Peyer's patch (tissue), 4 donors: ENCODE measurements around the gene PLCD1. TPM values are rescaled to one million over a fixed set of nuclear protein-coding genes. Genes with fewer than 3 reads are reported as not detected.
"Not testable (repeated sequence)": the region's sequence is repeated elsewhere in the genome, so short reads cannot be mapped to it uniquely, and the experiment has no call there.

ENCODE experiments used
- DNase-seq, 3 donors: peaks; one replicate each; pipeline ENCODE4 v3.0.0-alpha.2; 2017 to 2019
- H3K27ac ChIP-seq, 4 donors: fragments of 200-600 bp; sonication (generic); one replicate each; pipeline ENCODE4 v1.5.1; 2016 to 2019
- H3K27me3 ChIP-seq, 2 donors: fragments of 200-600 bp; sonication (generic); one replicate each; pipeline ENCODE4 v1.5.1; 2019
- H3K36me3 ChIP-seq, 3 donors: fragments of 200-600 bp; sonication (generic); one replicate each; pipeline ENCODE4 v1.5.1; 2016 to 2019
- H3K4me1 ChIP-seq, 4 donors: fragments of 200-600 bp; sonication (generic); one replicate each; pipeline ENCODE4 v1.5.1; 2016 to 2019
- H3K4me3 ChIP-seq, 4 donors: fragments of 200-600 bp; sonication (generic); 1 replicate in 3 of 4; 2 replicates in 1 of 4; pipeline ENCODE4 v1.5.1; 2016 to 2019; ENCODE audit warnings: mild to moderate bottlenecking in 1 of 4
- H3K9me3 ChIP-seq, 4 donors: fragments of 200-600 bp; sonication (generic); one replicate each; pipeline ENCODE4 v1.5.1; 2016 to 2019; ENCODE audit warnings: mild to moderate bottlenecking in 1 of 4
- POLR2A ChIP-seq, 2 donors: fragments of 450-650 bp; IDR thresholded peaks; one replicate each; pipeline ENCODE4 v1.5.1; 2017; ENCODE audit warnings: antibody characterized with exemption in 2 of 2, mild to moderate bottlenecking in 2 of 2, moderate library complexity in 2 of 2
- total RNA-seq, 4 donors: library from RNA; depleted of rRNA; stranded (reverse); fragments of >200 nt; gene quantifications; one replicate each; pipeline ENCODE4 v1.1.0, GENCODE V29; 2016
- TF ChIP-seq, protein P1 (sequence below), 6 experiments: fragments of 450-650 bp in 4 of 6; fragments of 200-600 bp in 2 of 6; sonication (generic) in 1 of 6; IDR thresholded peaks; one replicate each; pipeline ENCODE4 v1.5.1; 2017 to 2019; ENCODE audit warnings: antibody characterized with exemption in 6 of 6, mild to moderate bottlenecking in 3 of 6, moderate library complexity in 1 of 6

The PLCD1 gene
- total RNA-seq, 4 donors from 2014 or later: 36.6 to 47.0 (median 40.5) TPM

DNA sequence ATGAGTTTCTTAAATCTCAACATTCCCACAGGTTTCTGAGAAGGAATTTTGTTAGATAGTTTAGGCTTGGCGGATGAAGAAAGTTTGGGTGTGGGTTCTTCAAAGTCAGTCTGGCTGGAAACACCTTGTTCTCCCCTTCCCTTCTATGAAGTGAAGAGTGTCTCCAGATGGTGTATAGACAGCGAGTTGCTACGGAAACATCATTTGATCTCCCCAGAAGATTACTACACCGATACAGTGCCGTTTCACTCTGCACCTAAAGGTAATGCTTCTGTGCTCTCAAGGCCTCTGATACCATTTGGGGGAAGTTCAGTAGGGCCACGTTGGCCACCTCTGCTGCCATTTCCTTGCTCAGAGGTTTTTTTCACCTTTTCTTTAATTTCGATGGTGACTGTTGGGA, 30.1 kb upstream of the PLCD1 start:
- Histone ChIP-seq H3K27ac (no peak overlapping the region), H3K27me3 (no peaks in the 10 kb centered on the region), H3K9me3 (no peaks in the 10 kb centered on the region), H3K4me3 (no peak overlapping the region), H3K36me3 (no peaks in the 10 kb centered on the region), H3K4me1 (no peaks in the 10 kb centered on the region)
- DNase-seq: no peak
- TF ChIP-seq, protein P1, sequence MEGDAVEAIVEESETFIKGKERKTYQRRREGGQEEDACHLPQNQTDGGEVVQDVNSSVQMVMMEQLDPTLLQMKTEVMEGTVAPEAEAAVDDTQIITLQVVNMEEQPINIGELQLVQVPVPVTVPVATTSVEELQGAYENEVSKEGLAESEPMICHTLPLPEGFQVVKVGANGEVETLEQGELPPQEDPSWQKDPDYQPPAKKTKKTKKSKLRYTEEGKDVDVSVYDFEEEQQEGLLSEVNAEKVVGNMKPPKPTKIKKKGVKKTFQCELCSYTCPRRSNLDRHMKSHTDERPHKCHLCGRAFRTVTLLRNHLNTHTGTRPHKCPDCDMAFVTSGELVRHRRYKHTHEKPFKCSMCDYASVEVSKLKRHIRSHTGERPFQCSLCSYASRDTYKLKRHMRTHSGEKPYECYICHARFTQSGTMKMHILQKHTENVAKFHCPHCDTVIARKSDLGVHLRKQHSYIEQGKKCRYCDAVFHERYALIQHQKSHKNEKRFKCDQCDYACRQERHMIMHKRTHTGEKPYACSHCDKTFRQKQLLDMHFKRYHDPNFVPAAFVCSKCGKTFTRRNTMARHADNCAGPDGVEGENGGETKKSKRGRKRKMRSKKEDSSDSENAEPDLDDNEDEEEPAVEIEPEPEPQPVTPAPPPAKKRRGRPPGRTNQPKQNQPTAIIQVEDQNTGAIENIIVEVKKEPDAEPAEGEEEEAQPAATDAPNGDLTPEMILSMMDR (IDR thresholded peaks at IDR 0.05): no peak
- TF ChIP-seq POLR2A (IDR thresholded peaks at IDR 0.05): no peak

DNA sequence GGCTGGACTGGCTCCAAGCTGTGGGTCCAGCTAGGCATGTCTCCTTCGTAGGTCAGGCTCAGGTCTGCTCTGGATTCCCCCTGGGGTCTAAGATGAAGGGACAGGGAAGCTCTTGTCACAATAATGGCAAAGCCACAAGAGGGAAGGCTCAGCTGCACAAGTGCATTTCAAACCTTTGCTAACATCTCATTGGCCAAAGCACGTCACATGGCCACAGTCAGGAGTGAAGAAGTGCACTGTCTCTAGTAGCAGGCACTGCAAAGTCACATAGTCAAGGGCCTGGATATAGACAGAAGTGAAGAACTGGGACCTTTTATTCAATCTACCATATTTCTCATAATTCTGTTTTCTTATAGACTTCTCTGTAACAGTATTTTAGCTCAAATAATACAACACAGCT, 29.7 kb upstream of the PLCD1 start:
- Histone ChIP-seq H3K27me3 (no peaks in the 10 kb centered on the region), H3K4me1 (no peaks in the 10 kb centered on the region)
- no peak for TF ChIP-seq POLR2A (IDR thresholded peaks at IDR 0.05)
- TF ChIP-seq, protein P1 (IDR thresholded peaks at IDR 0.05): no peak

DNA sequence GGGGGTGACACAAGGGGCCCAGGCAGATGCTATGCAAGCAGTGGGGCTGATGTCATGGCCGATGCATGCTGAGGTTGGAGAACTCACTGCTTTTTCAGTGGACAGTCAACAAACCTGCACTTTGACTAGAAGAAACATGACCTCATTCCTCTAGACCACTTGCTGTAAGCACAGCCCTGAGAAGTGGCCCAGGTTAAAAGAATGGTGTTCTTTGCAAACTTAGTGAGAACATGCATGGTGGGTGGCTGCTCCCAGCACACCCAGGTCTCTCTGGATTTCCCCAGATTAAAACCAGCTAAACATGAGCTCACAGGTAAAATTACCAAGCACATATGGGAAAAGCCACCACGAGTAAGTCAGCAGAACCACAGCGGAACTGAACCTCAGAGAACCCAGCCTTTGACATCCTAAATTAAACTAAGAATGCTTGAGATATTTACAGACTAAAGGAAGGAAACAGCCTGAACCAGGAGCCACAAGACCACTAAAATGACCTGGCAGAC, 25.1 kb upstream of the PLCD1 start:
- H3K36me3 ChIP-seq: no peaks in the 10 kb centered on the region
- DNase-seq: no peak
- peaks cover 0 to 2% (median 0%) of the 10 kb centered on the region in 4 donors for H3K9me3 ChIP-seq
- H3K27me3 ChIP-seq: no peaks in the 10 kb centered on the region
- TF ChIP-seq POLR2A (IDR thresholded peaks at IDR 0.05): no peak
- TF ChIP-seq, protein P1 (IDR thresholded peaks at IDR 0.05): no peak
- no peak overlapping the region for H3K27ac ChIP-seq
- no peaks in the 10 kb centered on the region for H3K4me1 ChIP-seq
- H3K4me3 ChIP-seq: no peak overlapping the region

More for the DNA sequence above, 29.7 kb upstream of the PLCD1 start:
- no peak for DNase-seq
- H3K36me3 ChIP-seq: no peaks in the 10 kb centered on the region
- H3K9me3 ChIP-seq: no peaks in the 10 kb centered on the region
- no peak overlapping the region for H3K27ac ChIP-seq
- no peak overlapping the region for H3K4me3 ChIP-seq

DNA sequence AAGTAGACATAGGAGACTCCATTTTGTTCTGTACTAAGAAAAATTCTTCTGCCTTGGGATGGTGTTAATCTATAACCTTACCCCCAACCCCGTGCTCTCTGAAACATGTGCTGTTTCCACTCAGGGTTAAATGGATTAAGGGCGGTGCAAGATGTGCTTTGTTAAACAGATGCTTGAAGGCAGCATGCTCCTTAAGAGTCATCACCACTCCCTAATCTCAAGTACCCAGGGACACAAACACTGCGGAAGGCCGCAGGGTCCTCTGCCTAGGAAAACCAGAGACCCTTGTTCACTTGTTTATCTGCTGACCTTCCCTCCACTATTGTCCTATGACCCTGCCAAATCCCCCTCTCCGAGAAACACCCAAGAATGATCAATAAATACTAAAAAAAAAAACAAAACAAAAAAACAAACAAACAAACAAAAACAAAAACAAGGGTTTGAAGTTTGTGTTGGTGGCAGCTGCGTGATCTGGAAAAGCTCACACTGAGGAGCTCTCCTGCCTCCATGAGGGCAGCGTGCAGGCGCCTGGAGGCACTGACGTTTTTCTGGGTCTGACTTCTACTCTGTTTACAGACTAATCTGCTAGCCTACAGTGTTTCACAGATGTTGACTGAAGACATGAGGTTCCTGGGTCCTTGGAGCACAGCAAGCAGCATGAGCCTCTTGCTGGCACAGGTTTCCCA, 24.5 kb upstream of the PLCD1 start:
- not testable (repeated sequence) for H3K4me1 ChIP-seq, H3K27me3 ChIP-seq, H3K27ac ChIP-seq, DNase-seq, H3K36me3 ChIP-seq, H3K4me3 ChIP-seq, H3K9me3 ChIP-seq

DNA sequence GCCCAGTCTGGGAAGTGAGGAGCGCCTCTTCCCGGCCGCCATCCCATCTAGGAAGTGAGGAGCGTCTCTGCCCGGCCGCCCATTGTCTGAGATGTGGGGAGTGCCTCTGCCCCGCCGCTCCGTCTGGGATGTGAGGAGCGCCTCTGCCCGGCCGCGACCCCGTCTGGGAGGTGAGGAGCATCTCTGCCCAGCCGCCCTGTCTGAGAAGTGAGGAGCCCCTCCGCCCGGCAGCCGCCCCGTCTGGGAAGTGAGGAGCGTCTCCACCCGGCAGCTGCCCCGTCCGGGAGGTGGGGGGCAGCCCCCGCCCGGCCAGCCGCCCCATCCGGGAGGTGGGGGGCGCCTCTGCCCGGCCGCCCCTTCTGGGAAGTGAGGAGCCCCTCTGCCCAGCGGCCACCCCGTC, 23.8 kb upstream of the PLCD1 start:
- H3K27me3 ChIP-seq, H3K9me3 ChIP-seq, H3K4me1 ChIP-seq, H3K27ac ChIP-seq, H3K36me3 ChIP-seq, DNase-seq, H3K4me3 ChIP-seq: not testable (repeated sequence)

DNA sequence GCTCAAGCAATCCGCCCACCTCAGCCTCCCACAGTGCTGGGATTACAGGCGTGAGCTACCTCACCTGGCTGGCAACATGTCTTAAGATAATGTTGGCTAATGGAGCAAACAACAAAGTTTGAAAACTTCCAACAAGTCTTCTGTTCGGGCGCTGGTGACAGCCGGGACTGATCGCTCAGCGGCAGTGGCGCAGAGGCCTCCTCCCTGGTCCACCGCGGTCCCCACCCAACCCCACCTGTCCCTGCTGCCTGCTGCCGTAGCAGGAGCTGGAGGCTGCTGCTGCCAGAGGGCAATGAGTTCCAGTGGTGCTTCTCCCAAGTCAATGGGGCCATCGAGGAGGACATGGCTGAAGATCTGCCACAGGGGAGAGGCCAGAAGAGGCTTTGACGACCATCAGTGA, 21.7 kb upstream of the PLCD1 start:
- TF ChIP-seq POLR2A (IDR thresholded peaks at IDR 0.05): no peak
- TF ChIP-seq, protein P1 (IDR thresholded peaks at IDR 0.05): no peak
- Histone ChIP-seq H3K27me3 (no peaks in the 10 kb centered on the region), H3K36me3 (no peaks in the 10 kb centered on the region), H3K4me1 (no peaks in the 10 kb centered on the region), H3K27ac (no peak overlapping the region), H3K9me3 (peaks cover 0 to 2% (median 0%) of the 10 kb centered on the region in 4 donors), H3K4me3 (no peak overlapping the region)
- DNase-seq: no peak
